ENCODE measurements around the gene CCDC102A.
"Not testable (repeated sequence)": the region's sequence is repeated elsewhere in the genome, so short reads cannot be mapped to it uniquely, and the experiment has no call there.

Gene CCDC102A

GRCh38 chr16:57564571-57565270 is 28.4 kb upstream of the CCDC102A start:
- DNase-seq: no peak

- no peak for DNase-seq
Measured at GRCh38 chr16:57563761-57564160, 27.4 kb upstream of the CCDC102A start.

- no peak for DNase-seq
Measured at GRCh38 chr16:57563487-57563750, 27.0 kb upstream of the CCDC102A start.

GRCh38 chr16:57562669-57563486 is 26.5 kb upstream of the CCDC102A start:
- DNase-seq: no peak

- DNase-seq: no peak
Measured at GRCh38 chr16:57562066-57562465, 25.7 kb upstream of the CCDC102A start.

GRCh38 chr16:57559072-57559790 is 22.9 kb upstream of the CCDC102A start:
- no peak for DNase-seq

- no peak for DNase-seq
Measured at GRCh38 chr16:57556941-57557541, 20.7 kb upstream of the CCDC102A start.

- no peak for DNase-seq
Measured at GRCh38 chr16:57555831-57556230, 19.5 kb upstream of the CCDC102A start.

GRCh38 chr16:57551057-57551456 is 14.7 kb upstream of the CCDC102A start:
- no peak for DNase-seq

- DNase-seq: no peak
Measured at GRCh38 chr16:57549730-57550129, 13.4 kb upstream of the CCDC102A start.

- no peak for DNase-seq
Measured at GRCh38 chr16:57548408-57548807, 12.0 kb upstream of the CCDC102A start.

- DNase-seq: not testable (repeated sequence)
Measured at GRCh38 chr16:57547524-57547923, 11.2 kb upstream of the CCDC102A start.

GRCh38 chr16:57544124-57544653 is 7.8 kb upstream of the CCDC102A start:
- peak; percentile 33 to 68 for DNase-seq

- DNase-seq: no peak
Measured at GRCh38 chr16:57541754-57542435, 5.5 kb upstream of the CCDC102A start.

- DNase-seq: no peak
Measured at GRCh38 chr16:57540906-57541753, 4.8 kb upstream of the CCDC102A start.

- DNase-seq: no peak
Measured at GRCh38 chr16:57540387-57540786, 4.0 kb upstream of the CCDC102A start.

GRCh38 chr16:57539072-57539796 is 2.9 kb upstream of the CCDC102A start:
- DNase-seq: peak in 1 of 2 donors; percentile 25

GRCh38 chr16:57538235-57538721 is 1.9 kb upstream of the CCDC102A start:
- peak in 1 of 2 donors; percentile 21 for DNase-seq

GRCh38 chr16:57537581-57538234 is 1.3 kb upstream of the CCDC102A start:
- no peak for DNase-seq

- peak in 1 of 2 donors; percentile 75 for DNase-seq
Measured at GRCh38 chr16:57537194-57537505, 779 bp upstream of the CCDC102A start.

Measured in CD4-positive, alpha-beta T cell treated with Interferon alpha-2 for 1 hour (primary cell).